NCI-H82 (cell line): ENCODE results near the gene ADO.

ENCODE experiments used
- DNase-seq: peaks from one replicate; lab custom pipeline; 2025; lab: John Stamatoyannopoulos, UW

The ADO gene

DNA sequence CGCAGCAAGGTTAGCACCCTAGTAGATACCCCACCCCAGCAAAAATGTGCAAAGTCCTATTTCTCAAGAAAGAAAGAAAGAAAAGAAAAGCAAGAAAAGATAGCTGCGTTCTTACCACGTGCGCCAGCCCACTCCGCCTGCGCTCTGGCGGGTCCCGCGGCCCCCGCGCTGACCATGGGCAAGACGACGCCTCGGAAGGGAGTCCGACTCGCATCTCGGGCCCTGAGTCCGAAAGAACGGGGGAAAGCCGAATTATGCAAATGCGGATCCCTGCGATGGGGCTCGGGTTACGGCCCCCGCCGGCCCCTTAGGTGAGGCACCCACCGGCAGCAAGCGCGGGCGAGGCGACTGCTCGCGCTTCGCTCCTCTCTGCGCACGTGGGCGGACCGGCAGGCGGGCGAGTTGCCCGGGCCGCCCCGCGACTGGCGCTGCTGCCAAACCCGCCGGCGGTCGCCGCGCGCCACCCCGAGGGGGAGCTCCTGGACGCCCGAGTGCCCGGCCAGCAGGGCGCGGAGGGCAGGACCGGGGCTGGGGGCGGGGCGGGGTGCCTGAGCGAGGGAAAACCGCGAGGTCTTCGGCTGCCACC lies 14.0 kb downstream of the ADO start:
- peak; percentile 14 for DNase-seq

DNA sequence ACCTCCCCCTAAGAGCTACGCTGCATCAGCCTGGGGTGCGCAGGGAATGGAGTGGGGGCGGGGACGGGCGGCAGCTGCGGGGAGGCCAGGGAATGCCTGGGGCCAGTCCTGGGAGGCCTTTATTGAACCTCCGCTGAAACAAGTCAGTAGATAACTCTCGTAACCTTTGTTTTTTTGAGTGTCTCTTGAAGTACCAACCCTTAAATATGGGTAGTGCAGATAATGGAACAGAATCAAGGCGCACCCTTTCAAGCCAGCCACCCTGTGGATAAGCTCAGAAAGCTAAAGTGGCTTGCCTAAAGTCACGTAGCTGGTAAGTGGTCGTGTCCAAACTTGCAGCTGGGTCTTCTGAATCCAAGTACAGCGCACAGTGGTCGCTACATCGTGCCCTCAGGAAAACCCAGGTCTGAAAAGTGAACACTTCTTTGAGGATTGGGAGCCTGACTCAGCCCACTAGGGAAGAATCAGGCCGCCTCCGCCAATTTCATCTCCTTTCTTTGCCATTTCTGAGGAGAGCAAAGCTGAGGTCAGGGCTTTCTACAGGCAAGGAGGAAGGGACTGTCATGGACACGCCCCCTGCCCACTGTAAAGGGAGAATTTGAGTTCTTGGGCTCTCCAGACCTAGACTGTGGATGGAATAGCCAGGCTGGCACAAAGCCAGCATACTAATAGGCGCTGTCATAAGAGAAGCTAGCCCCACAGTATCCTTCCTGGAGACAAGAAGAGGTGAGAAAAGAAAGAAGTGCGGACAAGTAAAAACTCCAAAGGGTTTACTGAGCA lies 14.8 kb downstream of the ADO start:
- DNase-seq, result no peak

DNA sequence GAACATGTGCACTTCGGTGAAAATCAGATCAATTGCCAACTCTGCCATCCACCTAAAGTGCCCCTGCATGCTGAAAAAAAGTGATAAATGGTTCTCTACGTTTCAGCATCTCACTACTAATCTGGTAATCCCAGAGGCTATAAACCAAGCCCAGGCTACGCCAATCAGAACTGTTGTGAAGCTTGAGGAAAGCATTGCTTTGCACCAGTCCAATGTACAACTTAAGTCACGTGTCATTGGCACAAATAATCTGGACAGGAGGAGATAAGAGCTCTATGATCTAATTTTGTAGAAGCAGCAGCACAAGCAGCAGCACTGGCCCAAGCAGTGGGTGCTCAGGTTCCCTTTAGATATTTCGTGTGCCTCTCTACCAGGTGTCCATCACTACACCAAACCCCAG lies 16.1 kb downstream of the ADO start:
- no peak for DNase-seq

DNA sequence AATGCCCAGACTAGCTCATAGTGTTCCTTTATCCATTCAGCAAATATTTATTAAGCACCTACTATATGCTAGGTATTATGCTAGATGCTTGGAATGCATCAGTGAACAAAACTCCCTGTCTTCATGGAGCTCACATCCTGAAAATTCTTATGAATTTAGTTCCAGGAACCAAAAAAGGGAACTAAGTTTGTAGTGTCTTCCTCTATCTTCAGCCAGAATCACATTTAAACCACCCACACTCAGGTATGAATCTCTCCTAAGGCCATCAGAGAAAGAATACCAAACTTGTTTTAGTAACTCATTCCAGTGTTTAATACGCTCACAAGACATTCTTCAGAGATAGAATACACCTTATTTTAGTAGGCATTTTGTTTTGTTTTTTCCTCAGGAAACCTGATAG lies 21.8 kb downstream of the ADO start:
- no peak for DNase-seq

DNA sequence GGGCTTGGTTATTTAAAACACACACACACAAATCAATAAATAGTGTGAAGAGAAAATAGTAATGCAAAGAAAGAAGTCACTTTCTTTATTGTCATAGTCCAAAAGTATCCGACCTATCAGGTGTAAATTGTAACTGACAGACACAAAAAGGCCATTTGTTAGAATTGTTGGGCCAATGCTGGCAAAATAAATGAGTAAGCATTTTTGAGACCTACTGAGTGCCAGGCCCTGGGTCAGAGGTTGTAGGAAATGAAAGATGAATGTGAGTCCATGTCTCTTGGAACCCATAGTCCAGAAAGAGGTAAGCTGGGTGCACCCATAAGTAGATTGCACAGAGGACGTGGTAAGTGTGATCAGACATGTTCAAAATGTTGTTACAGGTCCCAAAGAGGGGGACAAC lies 25.1 kb downstream of the ADO start:
- no peak for DNase-seq

DNA sequence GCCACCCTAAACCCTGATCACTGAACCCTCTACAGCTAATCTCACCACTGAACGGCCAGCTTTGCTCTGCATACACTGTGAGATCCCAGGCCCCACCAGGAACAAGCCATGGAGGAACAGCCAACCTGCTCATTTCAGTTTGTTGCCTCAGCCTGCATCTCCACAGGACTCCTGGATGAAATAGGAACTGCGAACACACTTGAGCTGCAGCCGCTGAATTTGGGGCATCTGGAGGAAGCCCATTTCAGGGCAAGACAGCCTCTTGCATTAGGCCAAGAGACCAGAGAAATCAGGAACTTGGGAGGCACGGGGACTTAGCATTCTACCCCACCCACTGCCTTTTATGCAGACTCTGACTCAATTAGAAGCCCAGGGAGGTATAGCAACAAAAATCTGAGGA lies 26.2 kb downstream of the ADO start:
- no peak for DNase-seq

DNA sequence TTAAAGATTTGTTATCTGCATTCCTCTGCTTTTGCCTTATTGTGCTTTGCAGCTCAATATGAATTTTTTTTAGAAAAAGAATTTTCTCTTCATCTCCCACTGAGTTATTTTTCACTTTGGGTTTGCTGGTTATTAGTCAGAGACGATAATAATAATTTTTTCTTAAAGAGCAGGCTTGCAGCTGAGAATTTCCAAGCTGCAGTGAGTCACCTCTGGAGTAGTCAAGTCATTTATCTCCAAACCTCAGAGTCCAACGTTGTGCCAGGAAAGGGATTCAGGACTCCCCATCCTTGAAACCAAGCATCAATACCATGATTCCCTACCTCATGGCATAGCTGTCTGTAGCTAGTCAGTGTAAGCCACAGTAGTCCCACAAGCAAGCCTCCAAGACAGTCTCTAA lies 26.8 kb downstream of the ADO start:
- DNase-seq, result no peak

DNA sequence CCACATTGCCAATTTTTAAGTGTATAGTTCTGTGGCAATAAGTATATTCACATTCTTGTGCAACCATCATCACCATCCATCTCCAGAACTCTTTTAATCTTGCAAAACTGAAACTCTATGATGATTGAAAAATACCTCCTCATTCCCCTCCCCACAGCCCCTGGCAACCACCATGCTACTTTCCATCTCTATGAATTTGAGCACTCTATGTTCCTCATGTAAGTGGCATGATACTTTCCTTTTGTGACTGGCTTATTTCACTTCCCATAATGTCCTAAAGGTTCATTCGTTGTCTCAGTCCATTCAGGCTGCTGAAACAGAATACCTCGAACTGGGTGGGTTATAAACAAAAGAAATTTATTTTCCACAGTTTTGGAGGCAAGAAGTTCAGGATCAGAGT lies 35.1 kb downstream of the ADO start:
- DNase-seq, result no peak

DNA sequence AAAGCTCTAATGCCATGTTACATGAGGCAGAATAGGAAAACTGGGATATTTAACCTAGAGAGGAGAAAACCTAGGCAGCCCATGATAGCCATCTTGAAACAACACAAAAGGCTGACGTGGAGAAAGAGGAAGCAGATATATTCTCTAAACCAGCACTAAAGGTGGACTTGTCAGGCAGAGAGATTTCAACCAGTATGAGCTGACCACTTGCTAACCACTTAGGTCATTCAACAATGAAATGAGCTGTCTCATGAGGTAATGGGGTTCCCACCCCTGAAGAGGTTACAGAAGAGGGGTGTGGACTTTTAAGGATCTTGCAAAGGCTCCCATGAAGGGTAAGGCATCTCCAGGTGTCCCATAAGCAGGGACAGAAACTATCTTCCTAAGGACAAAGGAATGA lies 38.5 kb downstream of the ADO start:
- DNase-seq, result no peak

DNA sequence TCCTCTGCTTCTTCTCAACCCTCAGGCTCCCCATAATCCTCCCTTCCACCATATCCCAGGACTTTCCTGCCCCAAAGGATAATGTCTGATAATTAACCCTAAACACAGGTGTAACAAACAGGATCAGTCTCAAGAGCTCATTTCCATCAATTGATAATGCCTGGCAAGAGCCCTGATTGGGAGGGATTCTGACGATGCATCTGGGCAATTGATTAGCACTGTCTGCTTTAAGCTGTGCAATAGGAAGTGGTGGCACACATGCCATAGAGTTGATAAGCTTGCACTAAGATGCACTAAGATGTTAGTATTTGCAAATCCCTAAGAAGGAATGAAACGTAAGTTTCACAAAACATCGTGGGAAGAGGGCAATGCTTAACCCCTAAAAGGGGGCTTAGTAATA lies 39.1 kb downstream of the ADO start:
- DNase-seq, result peak; percentile 16

DNA sequence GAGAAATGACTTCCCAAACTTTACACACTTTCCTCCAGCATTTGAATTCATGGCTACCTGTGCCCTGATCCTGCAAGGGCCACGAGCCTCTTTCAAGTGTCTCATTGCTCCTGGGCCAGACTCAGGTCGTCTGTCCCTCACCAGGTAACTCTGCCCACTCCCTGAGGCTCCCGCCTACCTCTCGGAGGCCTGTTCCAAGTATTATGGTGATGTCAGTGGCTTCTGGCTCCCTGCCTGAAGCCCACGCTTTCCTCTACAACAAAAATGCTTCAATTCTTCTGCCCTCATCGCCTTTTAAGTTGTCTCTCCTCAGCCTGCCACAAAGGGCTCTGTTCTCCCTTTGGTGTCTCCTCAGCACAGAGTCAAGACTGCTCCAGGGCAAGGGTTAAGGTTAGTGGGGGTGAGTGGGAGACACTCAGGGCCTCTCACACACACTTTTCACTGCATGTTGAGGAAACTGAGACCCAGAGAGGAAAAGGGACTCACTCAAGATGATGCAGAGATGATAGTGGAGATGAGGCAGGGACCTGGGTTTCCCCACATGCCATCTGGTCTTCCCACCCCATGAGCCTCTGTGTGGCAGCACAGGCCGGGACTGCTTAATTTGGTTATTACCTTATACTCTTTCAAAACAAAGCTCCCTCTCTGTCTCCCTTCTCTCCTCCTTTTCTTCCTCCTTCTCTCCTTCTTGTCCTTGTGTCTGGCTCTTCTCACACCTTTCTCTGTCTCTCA lies 39.9 kb downstream of the ADO start:
- no peak for DNase-seq

DNA sequence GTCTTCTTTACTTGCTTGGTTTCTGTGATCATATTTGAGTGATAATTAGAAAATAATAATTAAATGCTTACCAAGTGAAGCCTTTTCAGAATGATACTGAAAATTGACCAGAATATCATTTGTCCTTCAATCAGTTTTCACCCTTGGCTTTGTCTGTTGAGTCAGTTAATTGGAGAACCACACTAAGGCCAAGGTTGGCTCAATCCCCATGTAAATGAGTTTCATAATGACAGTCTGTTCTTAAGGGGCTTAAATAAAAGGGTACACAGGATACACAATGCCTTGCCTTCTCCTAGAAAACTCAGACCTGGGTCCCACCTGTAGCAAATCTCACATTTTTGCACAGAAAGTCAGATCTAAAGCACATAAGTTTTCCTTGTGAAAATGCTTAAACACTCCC lies 42.9 kb downstream of the ADO start:
- DNase-seq, result no peak

DNA sequence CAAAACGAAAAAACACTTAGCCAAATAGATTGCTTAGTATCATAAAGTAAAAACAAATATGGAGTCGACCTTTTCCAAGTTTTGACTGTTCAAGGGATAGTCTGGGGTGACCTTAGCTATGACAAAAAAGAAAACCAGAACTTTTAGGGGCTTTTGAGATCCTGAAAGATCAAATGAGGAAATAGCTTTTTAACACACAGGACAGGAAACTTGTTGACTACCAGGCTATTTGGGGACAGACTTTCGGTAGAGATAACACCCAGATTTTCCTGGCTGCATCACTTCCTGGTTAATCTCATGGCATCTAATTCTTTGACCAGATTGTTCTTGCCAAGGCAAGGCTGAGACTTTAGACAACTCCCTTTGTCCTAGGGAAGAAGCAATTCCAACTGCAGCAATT lies 46.1 kb downstream of the ADO start:
- no peak for DNase-seq

DNA sequence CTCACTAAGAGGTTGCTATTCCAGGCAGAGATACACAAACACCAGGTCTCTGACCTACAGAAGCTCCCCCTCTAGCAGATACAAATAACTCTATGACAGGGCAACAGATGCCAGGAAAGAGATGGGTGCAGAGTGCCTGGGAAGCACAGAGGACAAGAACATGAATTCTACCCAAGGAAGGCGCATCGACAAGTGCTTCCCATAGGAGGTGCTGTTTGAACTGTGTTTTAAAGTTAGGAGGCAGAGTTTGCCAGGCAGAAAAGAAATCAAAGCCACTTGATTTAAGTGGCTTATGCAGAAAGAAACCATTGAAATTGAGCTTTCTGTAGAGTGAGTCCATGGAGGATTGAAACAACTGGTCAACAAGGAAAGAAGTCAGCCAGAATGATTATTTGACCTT lies 46.9 kb downstream of the ADO start:
- peak; percentile 37 for DNase-seq

DNA sequence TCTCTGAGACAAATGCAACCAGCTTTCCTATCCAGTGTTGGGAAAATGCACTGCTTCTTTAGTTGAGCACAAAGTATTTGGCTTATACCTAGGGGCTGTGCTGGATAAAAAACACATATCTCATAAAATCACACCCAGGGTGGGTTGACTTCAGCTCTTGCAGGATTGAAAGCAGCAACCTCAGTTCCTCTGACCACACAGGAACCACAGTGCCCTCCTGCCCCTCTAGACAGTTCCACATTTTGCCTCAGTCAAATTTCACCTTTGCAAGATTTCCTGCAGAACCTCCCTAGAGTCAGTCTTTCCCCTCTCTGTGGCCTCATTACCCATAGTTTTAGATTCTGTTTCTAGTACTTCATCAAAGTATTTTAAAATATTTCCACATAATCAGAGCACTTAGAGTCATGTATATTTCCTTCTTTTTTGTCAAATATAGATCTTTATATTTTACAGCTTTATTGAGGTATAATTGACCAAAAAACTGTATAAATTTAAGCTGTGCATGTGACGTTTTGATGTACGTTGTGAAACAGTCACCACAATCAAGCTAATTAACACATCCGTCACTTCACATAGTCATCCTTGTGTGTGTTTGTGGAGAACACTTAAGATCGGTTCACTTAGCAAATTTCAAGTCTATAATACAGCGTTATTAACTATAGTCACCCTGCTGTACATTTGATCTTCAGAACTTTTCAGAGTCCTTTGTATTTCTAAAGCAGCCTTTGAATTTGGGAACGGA lies 48.6 kb downstream of the ADO start:
- DNase-seq, result no peak

DNA sequence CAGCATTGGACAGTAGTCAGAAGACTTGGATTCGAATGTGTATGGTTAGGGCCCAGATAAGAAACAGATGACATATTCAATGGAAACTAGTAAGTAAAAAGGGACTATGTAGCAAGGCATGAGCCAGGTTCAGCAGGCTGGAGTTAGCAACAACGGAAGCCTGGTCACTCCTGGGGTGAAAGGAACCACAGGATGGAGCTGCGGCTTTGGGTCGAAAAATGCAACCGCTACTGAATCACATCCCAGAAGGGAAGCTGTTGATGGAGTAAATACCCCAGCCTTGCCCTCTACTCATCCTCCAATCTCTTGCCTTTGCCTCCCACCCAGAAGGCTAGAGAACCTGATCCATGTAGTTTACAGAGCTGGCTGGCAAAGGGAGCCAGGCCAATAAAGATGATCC lies 49.2 kb downstream of the ADO start:
- no peak for DNase-seq

DNA sequence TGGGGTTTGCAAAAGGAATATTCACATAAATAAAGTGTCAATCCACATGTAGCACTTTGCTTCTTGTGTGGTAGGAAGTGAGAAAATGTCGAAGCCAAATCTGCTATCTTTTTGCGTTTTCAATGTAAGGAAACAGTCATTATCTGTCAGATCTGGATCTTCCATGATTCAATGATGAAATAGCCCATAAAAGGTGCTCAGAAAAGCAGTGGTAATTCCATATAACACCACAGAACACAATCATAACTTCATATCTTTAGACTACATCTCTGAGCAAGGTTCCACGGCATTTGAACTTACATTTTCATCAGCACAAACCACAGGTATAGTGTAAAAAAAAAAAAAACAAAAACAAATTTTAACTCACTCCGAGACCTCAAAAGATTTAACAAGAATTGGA lies 51.5 kb downstream of the ADO start:
- DNase-seq, result no peak
